Measurements from ENCODE around the gene SZT2. TPM values are rescaled to one million over a fixed set of nuclear protein-coding genes. Genes with fewer than 3 reads are reported as not detected.

The SZT2 gene
- total RNA-seq, 1 experiment from 2014 or later, result 28.4 TPM

Small RNAs within 50 kb of the gene (microRNA-seq; reads per million reads assigned to microRNA genes)
- gene MIR6734 (ENCODE audit: borderline number of aligned reads) (not detected), gene MIR6735 (ENCODE audit: borderline number of aligned reads) (4.5 reads per million, percentile 11 among the genes with 10 or more reads in this experiment)

Other genes with a start within 250 kb of the SZT2 start
- gene EBNA1BP2, start 217.6 kb upstream of the SZT2 start, total RNA-seq (2021), result 66.7 to 93.7 TPM (median 67.7 TPM) in 3 replicates
- 0.27 to 0.78 TPM (median 0.42 TPM) in 3 replicates for gene CFAP57, start 217.6 kb upstream of the SZT2 start, total RNA-seq (2021)
- 21.5 to 27.8 TPM (median 25.1 TPM) in 3 replicates for gene TMEM125, start 119.9 kb upstream of the SZT2 start, total RNA-seq (2021)
- gene C1orf210, start 104.3 kb upstream of the SZT2 start, total RNA-seq (2021), result 11.7 to 14.0 TPM (median 12.8 TPM) in 3 replicates
- 2.5 to 3.7 TPM (median 2.6 TPM) in 3 replicates for gene TIE1, start 88.9 kb upstream of the SZT2 start, total RNA-seq (2021)
- gene MPL, start 52.1 kb upstream of the SZT2 start, total RNA-seq (2021), result 0.15 to 0.44 TPM (median 0.21 TPM) in 3 replicates
- gene CDC20, start 30.9 kb upstream of the SZT2 start, total RNA-seq (2021), result 246 to 280 TPM (median 265 TPM) in 3 replicates
- 22.6 to 26.6 TPM (median 24.1 TPM) in 3 replicates for gene ELOVL1, start 21.9 kb upstream of the SZT2 start, total RNA-seq (2021)
- gene MED8, start 99 bp upstream of the SZT2 start, total RNA-seq (2021), result 17.7 to 19.5 TPM (median 18.0 TPM) in 3 replicates
- 23.2 to 24.5 TPM (median 24.2 TPM) in 3 replicates for gene HYI, start 64.0 kb downstream of the SZT2 start, total RNA-seq (2021)
- 248 to 295 TPM (median 275 TPM) in 3 replicates for gene PTPRF, start 141.0 kb downstream of the SZT2 start, total RNA-seq (2021)

Measured in WTC11 (cell line).